AG09309 (cell line): Measurements from ENCODE around the gene MAPKAP1.
A peak's percentile ranks its signal among the peaks of the same experiment; 100 is the strongest.

ENCODE experiments used
- DNase-seq: peaks from one replicate; pipeline ENCODE4 v3.0.0-alpha.2; 2010; ENCODE audit warnings: low read depth
- H3K4me3 ChIP-seq: 2 replicates; pipeline ENCODE4 v1.5.1; 2011; ENCODE audit warnings: mild to moderate bottlenecking, low read depth, low read length, moderate library complexity; ENCODE audit not compliant: control insufficient read depth
- TF ChIP-seq, protein P1 (sequence below): IDR thresholded peaks from 2 replicates; pipeline ENCODE4 v1.5.1; 2011; ENCODE audit warnings: mild to moderate bottlenecking, low read depth, low read length, inconsistent platforms; ENCODE audit not compliant: insufficient read depth, control insufficient read depth; ENCODE audit errors: missing control alignments

MAPKAP1 gene

DNA sequence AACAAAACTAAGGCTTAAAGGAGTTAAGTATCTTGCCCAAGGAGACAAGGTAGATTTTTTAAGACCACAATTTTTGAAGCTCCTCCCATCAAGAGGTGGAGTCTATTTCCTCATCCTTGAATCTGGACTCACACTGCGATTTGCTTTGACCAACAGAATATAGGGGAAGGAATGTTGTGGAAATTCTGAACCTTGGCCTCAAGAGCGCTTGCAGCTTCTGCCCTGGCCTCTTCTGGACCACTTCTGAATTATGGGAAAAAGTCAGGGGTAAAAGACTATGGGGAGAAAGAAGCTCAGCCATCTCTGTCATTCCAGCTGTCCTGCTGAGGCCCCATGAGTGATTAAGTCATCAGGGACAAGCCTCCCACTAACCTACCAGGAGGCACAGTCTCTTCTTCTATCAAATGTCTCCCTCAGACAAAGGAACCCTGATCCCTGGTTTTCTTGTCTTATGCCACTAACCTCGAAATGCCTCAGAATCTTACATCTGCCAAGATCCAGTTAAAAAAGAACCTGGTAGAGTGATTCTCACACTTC, 25.9 kb downstream of the MAPKAP1 start:
- DNase-seq: no peak
- no peak overlapping the region for H3K4me3 ChIP-seq
- TF ChIP-seq, protein P1, sequence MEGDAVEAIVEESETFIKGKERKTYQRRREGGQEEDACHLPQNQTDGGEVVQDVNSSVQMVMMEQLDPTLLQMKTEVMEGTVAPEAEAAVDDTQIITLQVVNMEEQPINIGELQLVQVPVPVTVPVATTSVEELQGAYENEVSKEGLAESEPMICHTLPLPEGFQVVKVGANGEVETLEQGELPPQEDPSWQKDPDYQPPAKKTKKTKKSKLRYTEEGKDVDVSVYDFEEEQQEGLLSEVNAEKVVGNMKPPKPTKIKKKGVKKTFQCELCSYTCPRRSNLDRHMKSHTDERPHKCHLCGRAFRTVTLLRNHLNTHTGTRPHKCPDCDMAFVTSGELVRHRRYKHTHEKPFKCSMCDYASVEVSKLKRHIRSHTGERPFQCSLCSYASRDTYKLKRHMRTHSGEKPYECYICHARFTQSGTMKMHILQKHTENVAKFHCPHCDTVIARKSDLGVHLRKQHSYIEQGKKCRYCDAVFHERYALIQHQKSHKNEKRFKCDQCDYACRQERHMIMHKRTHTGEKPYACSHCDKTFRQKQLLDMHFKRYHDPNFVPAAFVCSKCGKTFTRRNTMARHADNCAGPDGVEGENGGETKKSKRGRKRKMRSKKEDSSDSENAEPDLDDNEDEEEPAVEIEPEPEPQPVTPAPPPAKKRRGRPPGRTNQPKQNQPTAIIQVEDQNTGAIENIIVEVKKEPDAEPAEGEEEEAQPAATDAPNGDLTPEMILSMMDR: no peak

GRCh38 chr9:125680445-125680844, 26.6 kb downstream of the MAPKAP1 start:
- DNase-seq: no peak
- no peak overlapping the region for H3K4me3 ChIP-seq
- TF ChIP-seq, protein P1: no peak

DNA sequence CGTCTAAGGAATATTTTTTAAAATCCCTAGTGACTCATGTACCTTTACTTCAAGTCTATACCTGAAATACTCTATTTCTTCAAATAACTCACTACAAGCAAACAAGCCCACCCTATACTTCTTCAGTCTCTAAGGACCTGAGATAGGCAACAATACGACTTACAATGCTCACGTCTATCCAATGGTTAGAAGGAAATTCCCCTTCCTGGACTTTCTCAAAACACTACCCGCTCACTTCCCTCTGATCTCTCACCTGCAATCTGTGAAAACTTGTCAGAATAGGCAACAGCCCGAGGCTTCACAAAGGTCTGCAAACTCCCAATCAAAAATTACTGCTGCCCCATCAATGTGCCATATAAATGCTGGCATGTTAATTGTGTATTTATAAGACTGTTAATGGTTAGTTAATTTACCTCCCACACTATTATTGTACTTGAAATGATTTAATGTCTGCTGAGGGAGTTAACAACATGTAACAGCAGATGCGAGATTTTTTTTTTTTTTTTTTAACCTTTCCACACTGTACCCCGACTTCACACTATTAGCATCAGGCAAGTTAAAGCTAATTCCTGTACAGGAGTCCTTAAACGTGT, 27.3 kb downstream of the MAPKAP1 start:
- no peak overlapping the region for H3K4me3 ChIP-seq
- no peak for DNase-seq
- TF ChIP-seq, protein P1: no peak

DNA sequence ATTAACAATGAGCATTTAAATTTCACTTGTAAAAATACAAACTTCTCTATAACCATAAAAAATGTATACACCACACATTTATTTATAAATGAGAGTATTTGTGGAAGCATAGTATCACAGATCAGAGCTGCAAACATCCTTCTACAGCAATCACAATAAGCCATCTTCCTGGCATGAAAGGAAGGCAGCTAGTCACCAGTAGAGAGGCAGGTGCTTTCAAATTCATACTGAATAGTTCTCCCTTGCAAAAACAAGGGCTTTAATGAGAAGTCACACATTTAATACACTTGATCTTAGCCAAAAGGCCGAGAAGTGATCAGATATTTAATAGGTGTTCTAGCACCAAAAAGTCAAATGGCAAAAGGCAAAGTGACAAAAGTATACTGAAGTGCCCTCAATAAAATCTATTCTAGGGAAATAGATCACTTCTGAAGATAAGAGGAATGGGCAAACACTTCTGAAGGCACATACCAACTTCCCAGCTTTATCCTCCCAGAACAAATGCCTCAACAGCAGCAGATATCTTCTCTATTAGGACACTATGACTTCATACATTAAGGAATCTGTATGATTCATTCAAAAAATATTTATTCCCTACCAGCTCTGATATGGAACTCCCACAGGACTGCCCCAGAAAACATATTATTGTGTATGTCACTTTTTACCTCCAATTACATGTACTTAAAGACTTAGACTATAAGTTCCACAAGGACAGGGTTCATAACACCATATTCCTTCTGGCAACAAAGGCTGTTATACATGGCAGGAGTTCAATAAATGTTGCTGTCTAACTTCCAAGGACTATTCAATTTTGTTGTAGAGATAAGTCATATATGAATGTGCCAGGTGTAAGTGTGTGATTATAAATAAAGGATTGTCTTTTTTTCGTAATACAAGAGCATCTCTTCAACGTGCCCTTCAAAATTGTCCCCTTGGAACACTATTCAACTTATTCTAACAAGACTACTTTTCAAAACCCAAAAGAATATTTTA, 31.7 kb downstream of the MAPKAP1 start:
- peak; percentile 59 for DNase-seq
- no peak overlapping the region for H3K4me3 ChIP-seq
- TF ChIP-seq, protein P1: no peak

DNA sequence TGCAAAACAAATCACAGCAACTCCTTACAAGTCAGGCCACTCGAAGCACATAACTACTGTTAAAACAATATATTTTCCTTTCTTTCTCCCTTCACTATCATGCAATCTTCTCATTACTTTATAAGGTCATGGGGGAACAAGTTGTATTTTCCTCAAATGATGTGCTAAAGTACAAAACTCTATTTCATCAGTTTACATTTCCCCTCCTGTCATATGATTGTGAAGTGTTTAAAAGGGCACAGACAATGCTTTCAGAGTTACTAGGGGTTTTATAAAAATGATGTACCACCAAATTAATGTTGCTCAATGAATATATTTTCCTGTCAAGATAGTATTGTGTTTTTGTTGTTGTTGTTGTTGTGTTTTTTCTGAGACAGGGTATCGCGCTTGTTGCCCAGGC, 34.1 kb downstream of the MAPKAP1 start:
- DNase-seq: no peak
- H3K4me3 ChIP-seq: no peak overlapping the region
- TF ChIP-seq, protein P1: no peak

GRCh38 chr9:125663127-125663526, 43.9 kb downstream of the MAPKAP1 start:
- no peak overlapping the region for H3K4me3 ChIP-seq
- DNase-seq: no peak
- TF ChIP-seq, protein P1: no peak
